Vagina (tissue), 2 donors: Measurements from ENCODE around the gene ELMO2.

Experiments
- CTCF ChIP-seq, 3 experiments: fragments of 450-650 bp in 2 of 3; fragments of 200-600 bp in 1 of 3; sonication (generic) in 1 of 3; IDR thresholded peaks; one replicate each; pipeline ENCODE4 v1.5.1; 2017 to 2019; ENCODE audit warnings: antibody characterized with exemption in 3 of 3, mild to moderate bottlenecking in 2 of 3, moderate library complexity in 2 of 3
- POLR2AphosphoS5 ChIP-seq, 2 donors: sonication (generic); formaldehyde crosslinking; IDR thresholded peaks; one replicate each; pipeline ENCODE4 v1.9.0; 2017; ENCODE audit warnings: antibody characterized with exemption in 2 of 2, mild to moderate bottlenecking in 2 of 2, low read depth in 1 of 2; ENCODE audit not compliant: insufficient read depth in 1 of 2

GRCh38 chr20:46393967-46394366 is 12.4 kb downstream of the ELMO2 start:
- TF ChIP-seq CTCF (IDR thresholded peaks at IDR 0.05) (no peak), POLR2AphosphoS5 (IDR thresholded peaks at IDR 0.05; ENCODE audit: insufficient read depth in 1 of 2, low read depth in 1 of 2) (no peak)
